ENCODE results near the gene AK6.

- TF ChIP-seq POLR2A (IDR thresholded peaks at IDR 0.05) = no peak
- TF ChIP-seq CTCF (IDR thresholded peaks at IDR 0.05) = peak; percentile 36 to 50 (median 38)
- no peak for TF ChIP-seq EP300 (IDR thresholded peaks at IDR 0.05)
Observed at GRCh38 chr5:69334793-69335268, 34.5 kb downstream of the AK6 start.
